HG03097 (cell line): ENCODE data around the gene TDRD7.
"Not testable (repeated sequence)": the region's sequence is repeated elsewhere in the genome, so short reads cannot be mapped to it uniquely, and the experiment has no call there.

Experiments used
- ATAC-seq: cut with Tn5 transposase; IDR thresholded peaks from one replicate; pipeline ENCODE4 v1.9.1; 2021; ENCODE audit not compliant: unreplicated experiment, low FRiP score

TDRD7 gene

DNA sequence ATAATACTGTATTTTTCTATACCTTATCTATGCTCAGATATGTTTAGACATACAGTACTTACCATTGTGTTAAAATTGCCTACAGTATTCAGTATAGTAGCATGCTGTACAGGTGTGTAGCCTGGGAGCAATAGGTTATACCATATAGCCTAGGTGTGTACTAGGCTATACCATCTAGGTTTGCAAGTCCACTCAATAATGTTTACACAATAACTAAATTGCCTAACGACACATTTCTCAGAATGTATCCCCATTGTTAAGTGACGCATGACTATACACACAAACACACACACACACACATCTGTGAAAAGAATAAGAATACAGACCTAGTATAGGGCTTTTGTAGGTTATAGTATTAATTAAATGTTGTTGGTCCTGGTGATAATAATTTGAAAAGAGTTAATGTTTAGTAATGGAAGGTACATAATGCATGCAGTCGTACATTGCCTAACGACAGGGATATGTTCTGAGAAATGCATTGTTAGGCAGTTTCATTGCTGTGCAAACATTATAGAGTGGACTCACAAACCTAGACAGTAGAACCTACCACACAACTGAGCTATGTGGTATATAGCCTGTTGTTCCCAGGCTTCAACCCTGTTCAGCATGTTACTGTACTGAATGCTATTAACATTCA is 13.6 kb downstream of the TDRD7 start:
- no peak for ATAC-seq

DNA sequence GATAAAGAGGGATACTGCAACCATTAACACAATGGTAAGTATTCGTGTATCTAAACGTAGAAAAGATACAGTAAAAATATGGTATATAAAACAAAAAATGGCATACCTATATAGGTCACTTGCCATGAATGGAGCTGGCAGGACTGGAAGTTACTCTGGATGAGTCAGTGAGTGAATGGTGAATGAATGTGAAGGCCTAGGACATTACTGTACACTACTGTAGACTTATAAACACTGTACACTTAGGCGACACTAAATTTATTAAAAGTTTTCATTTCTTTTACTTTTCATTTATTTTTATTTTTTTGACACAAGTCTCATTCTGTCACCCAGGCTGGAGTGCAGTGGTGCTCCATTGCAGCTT is 14.1 kb downstream of the TDRD7 start:
- no peak for ATAC-seq

DNA sequence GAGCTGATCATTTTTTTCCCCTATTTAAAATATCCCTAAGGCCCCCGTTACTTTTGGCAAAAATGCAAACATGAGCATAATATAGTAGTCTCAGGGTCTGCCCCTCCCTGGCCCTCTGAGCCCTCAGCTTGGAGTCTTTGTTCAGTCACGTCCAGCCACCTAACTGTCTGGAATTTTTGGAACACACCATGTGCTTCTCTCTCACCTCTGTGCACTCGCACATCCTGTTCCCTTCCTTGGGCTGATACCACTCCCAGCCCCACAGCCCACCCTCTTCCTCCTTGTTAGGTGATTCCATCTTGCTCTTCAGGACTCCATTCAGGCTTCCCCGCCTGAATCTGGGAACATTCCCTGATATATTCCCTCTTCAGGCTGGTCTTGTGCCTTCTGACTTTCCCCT is 16.0 kb downstream of the TDRD7 start:
- no peak for ATAC-seq

DNA sequence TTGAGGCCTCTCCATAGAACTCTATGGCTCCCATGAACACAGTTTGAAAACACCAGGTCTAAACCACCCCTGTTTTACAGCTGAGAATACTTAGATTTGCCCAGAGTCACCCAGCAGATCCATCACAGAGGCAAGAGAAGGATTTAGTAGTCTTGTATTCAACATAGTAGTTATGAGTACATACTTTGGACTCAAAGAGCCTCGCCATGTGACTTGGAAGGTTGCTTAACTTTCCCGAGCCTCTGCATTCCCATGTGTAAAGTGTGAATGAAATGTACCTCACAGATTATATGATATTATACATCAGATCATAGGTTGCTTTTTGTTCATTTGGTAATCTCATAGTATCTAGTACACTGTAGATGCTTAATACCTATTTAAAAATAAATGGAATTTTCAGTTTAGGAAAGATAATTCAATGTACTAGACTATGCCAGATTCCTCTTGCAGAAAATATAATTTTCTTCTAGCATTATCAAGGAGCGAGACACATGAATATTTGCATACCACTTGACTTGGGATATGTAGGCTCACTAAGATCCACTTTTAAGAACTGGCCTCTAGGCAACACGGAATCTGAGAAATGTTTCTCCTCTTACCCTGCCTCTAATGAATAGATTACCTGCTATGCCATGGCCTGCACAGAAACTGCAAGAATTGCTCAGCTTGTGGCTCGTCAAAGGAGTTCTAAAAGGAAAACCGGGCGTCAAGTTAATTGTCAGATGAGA is 18.6 kb downstream of the TDRD7 start:
- no peak for ATAC-seq

DNA sequence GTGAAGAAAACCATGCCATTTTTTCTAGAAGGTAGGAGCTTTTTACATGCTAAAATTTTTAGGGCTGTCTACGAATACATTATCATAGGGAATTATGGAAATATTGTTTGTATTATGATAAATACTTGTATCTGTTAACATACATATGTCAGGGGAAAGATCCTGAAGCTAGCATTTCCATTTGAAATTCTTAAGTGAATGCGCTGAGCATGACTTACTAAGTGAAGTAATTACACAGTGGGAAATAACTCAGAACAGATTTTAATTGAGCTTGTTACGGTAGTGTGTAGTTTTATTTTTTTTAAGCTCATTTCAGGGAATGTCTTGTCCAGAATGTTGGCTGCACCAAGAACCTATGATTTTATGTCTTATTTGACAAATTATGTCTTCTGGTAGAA is 19.1 kb downstream of the TDRD7 start:
- ATAC-seq: no peak

DNA sequence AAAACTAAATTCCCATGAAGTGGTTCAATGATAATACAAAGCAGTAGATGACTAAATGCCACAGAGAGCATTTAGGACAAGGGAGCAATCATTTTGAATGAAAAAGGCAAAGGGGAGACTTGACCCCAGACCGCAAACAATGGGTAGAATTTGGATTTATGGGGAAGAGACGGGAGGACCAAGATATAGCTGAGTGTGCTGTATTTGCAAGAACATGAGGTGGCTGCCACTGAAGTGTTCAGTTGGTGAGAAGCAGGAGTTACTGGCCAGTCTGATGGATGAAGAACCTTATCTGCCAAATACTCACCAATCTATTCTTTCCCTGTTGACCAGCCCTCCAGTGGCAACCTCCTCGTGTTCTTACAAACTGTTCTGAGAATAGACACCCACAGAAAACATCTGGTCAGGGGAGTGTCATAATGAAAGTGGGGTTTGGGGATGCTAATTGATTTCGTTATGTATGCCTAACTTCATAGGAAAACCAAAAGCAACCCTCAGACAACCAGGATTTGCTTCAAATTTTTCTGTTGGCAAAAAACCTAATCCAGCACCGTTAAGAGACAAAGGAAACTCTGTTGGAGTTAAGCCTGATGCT is 19.8 kb downstream of the TDRD7 start:
- no peak for ATAC-seq

DNA sequence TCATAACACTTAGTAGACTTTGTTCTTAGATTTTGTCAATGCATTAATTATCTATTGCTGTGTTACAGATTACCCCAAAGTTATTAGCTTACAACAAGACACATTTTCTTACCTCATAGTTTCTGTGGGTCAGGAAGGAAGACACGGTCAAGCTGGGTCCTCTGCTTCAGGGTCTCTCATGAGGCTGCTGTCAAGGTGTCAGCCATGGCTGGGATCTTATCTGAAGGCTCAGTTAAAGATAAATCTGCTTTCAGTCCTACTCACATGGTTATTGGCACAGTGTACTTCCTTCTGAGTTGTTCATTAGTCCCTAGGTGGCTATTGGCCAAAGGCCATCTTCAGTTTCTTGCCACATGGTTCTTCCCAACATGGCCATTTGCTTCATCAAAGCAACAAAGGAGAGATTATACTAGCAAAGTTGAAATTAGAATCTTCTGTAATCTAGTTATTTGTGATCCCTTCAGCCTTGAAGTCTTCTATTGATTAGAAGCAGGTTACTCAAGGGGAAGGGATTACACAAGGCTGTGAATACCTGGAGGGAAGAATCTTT is 25.2 kb downstream of the TDRD7 start:
- no peak for ATAC-seq

DNA sequence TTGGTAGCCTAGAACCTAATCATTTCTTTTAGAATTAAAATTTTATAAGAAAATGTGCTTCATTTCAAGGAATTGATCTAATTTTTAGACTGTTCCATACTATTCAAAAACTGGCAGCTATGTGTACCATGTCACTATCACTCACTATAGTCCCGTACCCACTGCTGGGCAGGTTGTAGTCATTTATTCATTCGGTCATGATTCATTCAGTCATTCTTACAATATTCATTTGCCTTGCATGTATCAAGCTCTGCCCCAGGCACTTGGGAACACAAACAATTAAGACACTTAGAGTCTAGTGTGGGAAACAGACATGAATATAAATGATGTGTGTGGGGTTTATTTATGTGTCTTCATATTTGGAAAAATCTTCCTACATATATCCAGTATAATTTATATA is 26.4 kb downstream of the TDRD7 start:
- no peak for ATAC-seq

DNA sequence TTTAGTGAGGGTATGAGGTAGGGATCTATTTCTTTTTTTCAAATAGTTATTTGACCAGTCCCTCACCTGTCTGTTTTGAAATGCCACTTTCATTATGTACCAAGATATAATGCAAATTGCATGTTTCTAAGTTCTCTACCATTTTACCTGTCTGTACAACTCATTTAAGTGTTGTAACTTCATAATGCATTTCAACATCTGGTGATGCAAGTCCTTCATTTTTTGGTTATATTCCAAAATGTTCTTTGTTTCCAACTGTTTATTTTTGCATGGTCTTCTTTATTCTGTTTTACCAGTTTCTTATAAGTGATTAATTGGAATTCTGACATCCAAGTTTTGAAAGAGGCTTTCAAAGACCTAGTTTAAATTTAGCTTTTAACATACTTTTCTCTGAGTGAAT is 26.8 kb downstream of the TDRD7 start:
- ATAC-seq: no peak

DNA sequence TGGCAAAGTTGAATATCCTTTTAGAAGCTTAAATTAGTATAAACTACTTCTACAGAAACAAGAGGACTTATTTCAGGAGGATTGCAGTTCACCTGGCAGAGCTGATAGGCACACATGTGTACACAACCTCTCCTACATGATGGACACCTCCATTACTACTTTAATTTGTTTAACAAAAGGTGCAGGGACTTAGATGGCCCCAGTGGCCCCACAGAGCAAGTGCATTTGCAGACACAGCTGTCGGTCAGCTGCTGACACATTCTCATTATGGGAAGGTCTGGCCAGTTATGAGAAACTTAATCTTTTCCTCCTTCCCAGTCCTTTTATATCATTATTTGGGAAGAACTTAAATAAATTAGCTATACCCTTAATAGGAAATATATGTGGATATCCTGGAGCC is 28.3 kb downstream of the TDRD7 start:
- ATAC-seq: no peak

DNA sequence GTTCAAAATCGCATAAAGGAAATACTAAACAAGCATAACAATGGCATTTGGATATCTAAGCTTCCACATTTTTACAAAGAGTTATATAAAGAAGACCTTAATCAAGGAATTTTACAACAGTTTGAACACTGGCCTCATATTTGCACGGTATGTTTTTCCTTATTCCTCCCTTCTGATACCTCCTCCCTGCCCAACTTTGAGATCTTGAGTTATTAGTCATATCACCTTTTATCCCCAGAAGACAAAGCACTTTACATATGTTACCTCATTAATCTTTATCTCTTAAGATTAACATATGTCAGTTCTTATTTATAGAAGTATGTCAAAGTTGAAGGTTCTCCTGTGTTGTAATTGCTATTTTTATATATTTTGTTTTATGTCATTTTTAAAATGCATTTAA is 29.8 kb downstream of the TDRD7 start:
- no peak for ATAC-seq

DNA sequence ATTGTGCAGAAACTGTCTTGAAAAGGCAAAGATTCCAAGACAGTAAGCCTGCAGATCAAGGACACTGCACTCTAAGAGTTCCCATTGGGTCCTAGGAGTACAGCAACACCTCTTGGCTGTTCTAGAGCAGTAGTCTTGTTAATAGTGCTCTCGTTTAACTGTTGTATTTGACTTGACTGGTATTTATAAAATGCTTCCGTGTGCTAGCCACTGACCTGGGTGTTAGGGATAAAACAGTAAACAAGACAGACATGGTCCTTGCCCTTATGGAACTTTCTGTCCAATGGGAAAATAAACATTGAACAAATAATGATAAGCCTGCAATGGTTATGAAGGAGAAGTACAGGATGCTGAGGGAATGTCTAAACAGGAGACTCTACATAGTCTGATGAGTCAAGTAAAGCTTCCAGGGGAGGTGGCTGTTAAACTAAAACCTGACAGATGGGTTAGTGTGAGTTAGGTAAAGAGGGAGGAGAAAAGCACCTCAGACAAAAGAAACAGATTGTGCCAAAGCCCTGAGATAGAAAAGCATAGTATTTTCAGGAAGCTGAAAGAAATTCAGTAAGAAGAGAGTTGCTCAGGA is 33.3 kb downstream of the TDRD7 start:
- ATAC-seq: no peak

DNA sequence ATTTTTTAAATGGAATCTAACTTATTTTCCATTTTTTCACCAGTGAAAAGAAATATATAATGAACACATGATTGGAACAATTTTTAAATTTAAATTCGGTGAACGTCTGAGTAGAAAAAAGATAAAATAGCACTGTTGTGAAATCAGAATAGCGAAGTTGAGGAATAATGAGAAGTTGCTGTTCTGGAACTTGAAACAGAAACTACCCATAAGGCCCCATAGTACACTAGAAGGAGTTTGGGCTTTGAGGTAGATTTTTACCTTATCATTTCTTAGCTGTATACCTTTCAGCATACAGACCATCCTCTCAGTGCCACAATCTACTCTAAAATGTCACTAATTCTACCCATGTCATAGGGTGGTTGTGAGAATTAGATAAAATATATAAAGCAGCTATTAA is 35.1 kb downstream of the TDRD7 start:
- no peak for ATAC-seq

DNA sequence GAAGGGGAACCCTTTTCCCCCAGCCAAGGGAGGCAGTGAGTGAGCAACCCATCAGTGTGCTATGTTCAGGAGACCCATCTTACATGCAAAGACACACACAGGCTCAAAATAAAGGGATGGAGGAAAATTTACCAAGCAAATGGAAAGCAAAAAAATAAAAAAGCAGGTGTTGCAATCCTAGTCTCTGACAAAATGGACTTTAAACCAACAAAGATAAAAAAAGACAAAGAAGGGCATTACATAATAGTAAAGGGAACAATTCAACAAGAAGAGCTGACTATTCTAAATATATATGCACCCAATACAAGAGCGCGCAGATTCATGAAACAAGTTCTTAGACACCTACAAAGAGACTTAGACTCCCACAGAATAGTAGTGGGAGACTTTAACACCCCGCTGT is 41.7 kb downstream of the TDRD7 start:
- ATAC-seq: not testable (repeated sequence)

DNA sequence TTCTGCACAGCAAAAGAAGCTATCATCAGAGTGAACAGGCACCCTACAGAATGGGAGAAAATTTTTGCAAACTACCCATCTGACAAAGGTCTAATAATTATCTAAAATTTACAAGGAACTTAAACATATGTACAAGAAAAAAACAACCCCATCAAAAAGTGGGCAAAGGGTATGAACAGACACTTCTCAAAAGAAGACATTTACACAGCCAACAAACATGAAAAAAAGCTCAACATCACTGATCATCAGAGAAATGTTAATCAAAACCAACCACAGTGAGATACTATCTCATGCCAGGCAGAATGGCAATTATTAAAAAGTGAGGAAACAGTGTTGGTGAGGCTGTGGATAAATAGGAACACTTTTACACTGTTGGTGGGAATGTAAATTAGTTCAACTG is 44.9 kb downstream of the TDRD7 start:
- not testable (repeated sequence) for ATAC-seq

DNA sequence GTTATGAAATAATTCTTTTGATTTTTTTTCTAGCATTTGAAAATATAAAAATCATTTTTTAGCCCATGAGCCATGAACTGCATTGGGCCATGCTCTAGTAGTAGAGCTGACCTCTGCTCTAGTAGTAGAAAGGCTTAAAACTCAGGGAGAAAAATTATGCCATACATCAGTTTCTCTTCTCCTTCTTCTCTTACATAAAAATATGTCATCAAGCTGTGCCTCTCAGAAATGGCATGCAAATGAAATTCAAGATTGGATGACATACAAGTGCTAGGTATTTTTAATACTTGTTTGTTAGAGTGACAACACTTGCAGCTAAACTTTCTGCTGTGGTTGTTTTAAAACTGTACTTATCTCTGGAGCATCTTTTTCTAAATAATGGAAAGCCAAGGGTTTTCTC is 47.4 kb downstream of the TDRD7 start:
- no peak for ATAC-seq

DNA sequence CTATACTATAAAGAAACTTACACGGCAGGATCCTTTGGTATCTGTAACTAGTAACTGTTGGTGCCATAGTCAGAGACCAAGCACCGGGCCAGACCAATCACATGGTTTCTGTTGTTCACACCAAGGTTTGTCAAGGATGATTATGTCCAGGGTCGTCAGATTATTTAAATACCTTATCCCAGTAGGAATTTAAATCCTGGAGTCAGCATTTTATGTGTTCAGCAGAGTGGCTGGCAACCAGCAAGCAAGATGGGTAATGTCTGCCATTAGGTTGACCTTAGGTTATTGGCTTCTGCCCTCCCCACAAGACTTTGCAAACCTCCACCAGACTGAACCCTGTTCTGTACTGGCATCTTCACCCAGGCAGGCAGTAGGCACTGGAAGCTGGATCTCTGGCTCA is 50.3 kb downstream of the TDRD7 start:
- no peak for ATAC-seq

DNA sequence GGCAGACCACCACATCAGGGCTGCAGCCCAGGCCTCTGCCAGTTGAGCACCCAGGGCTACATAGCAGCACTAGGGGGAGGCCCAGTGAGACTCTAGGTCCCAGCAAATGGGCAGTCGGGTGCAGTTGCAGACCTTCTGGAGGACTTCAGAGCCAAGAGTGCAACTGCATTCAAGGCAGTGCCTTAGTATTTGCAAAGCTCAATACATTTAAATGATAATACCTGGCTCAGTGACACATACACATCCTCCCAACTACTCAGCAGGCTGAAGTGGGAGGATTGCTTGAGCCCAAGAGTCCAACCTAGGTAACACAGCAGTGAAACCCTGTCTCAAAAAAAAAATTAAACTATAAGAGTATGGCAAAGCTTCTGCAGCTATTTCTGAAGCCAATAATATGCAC is 51.0 kb downstream of the TDRD7 start:
- no peak for ATAC-seq

DNA sequence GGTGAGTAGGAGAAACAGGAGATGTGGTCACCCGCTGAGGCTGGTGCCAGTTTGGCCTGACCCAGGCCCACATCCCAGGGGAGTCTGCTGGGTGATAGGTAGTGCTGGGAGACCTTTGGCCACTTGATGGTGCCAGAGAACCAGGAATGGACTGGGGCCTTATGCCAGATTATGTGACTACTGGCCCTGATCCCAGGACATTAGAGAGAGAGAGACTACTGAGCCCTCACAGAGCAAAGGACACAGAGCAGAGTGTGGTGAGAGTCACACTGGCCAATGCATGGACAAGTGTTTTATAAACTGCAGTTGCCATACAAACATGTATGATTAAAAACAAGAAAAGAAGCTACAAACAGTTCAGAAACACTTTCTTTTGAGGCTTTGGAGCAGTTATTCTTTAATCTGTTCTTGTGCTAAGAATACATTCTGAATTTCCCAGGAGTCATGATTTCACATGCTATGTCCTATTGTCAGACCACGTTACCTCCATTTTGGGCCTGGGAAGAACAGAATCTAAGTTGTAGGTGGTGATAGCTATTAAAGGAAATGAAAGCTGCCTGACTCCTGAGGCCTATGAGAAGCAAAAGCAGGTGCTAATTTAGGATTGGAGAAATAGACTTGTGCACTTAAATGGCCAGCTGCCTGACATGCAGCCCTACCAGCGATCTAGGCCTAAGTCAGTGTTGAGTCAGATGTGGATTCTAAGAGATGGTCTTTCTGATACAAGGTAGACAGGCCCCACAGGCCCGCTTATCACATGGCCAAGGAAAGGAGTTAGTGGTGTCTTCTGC is 57.0 kb downstream of the TDRD7 start:
- ATAC-seq: peak; percentile 62

DNA sequence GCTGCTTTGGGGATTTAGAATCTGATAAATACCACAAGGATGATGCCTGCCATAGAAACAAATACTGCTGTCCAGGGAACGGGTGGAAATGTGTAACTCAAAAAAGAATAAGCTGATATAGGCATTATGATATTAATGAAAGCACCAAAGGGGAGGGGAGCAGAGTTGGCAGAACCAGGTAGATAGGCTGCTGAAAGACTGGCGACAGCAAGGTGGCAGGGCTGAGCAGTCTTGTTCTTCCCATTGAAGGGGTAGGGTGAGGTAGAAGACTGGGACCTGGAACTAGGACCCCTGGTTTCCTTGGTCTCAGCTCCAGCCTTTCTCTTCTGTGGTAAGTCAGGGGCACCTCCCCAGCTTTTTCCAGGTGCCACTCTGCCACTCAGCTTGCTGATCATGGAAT is 58.2 kb downstream of the TDRD7 start:
- no peak for ATAC-seq

DNA sequence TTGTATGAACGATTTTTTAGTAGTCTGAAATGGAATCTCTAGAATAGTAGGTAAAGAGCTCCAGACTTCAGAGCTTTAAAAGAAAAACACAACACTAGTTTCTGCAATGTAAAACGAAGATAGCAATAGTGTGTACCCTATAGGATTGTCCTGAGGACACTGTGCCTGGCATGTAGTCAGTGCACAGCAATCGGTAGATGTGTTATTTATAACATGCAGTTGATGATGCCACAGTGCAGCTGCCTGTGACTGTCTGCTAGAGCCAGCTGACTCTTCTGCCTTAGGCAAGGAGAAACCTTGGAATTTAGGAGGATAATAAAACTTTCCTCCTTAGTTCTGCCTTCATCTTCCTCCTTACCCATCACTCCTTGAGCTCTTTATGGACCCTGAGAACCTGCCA is 61.8 kb downstream of the TDRD7 start:
- no peak for ATAC-seq
